Measurements from ENCODE around the gene OVOL1.

GRCh38 chr11:65776196-65776595 lies 10.7 kb upstream of the OVOL1 start:
- TF ChIP-seq CTCF (IDR thresholded peaks at IDR 0.05) (no peak), POLR2A (IDR thresholded peaks at IDR 0.05) (no peak)

All from Peyer's patch (tissue), 4 donors.